Cardiac muscle cell (in vitro differentiated cells and primary cell): Measurements from ENCODE around the gene THBD. TPM values are rescaled to one million over a fixed set of nuclear protein-coding genes. Genes with fewer than 3 reads are reported as not detected.

Source experiments
- DNase-seq, 2 donors: peaks; one replicate each; pipeline versions ENCODE4 v3.0.0 to v3.0.0-alpha.2; 2010 to 2017; ENCODE audit warnings: low read depth in 1 of 2, low spot score in 1 of 2
- H3K27ac ChIP-seq: fragments of 200-600 bp; sonication (generic); 2 replicates; pipeline ENCODE4 v1.5.1; 2016
- H3K27me3 ChIP-seq: fragments of 200-600 bp; sonication (generic); 2 replicates; pipeline ENCODE4 v1.6.0; 2016; ENCODE audit warnings: control low read depth
- H3K36me3 ChIP-seq: fragments of 200-600 bp; sonication (generic); 2 replicates; pipeline ENCODE4 v1.5.1; 2016; ENCODE audit warnings: control low read depth
- H3K4me1 ChIP-seq: fragments of 200-600 bp; sonication (generic); 2 replicates; pipeline ENCODE4 v1.8.1; 2017; ENCODE audit warnings: low read depth, mild to moderate bottlenecking, mixed run types
- H3K4me3 ChIP-seq: fragments of 200-600 bp; sonication (generic); 2 replicates; pipeline ENCODE4 v1.5.1; 2016; ENCODE audit warnings: mild to moderate bottlenecking
- H3K9me3 ChIP-seq: fragments of 200-600 bp; sonication (generic); 2 replicates; pipeline ENCODE4 v1.5.1; 2017; ENCODE audit warnings: low read depth, mild to moderate bottlenecking, control low read depth
- CTCF ChIP-seq: IDR thresholded peaks from 2 replicates; pipeline ENCODE4 v1.5.1; 2012; ENCODE audit warnings: low read depth, mild to moderate bottlenecking, low read length
- polyA plus RNA-seq: library from polyadenylated mRNA; unstranded; fragments of >200 nt; fragmentation: Nextera tagmentation; extraction: Ambion mirVana; gene quantifications from 2 replicates; pipeline ENCODE4 v1.2.1, GENCODE V29; 2016
- total RNA-seq: library from RNA; depleted of rRNA; stranded (reverse); fragments of >200 nt; gene quantifications from 2 replicates; pipeline ENCODE4 v1.2.3, GENCODE V29; 2016

THBD gene
- total and polyA plus RNA-seq, 2 experiments from 2014 or later = 0.04 to 0.54 TPM

- TF ChIP-seq CTCF = peak; percentile 38
- H3K27ac ChIP-seq = no peak overlapping the region
- H3K4me3 ChIP-seq = no peak overlapping the region
- DNase-seq = peak in 1 of 2 donors; percentile 32
- no peaks in the 10 kb centered on the region for H3K27me3 ChIP-seq
- H3K36me3 ChIP-seq = no peaks in the 10 kb centered on the region
- H3K4me1 ChIP-seq = peaks cover 20% of the 10 kb centered on the region
- no peaks in the 10 kb centered on the region for H3K9me3 ChIP-seq
Observed at GRCh38 chr20:23079016-23079351, 29.5 kb upstream of the THBD start.

GRCh38 chr20:23078351-23079015 is 29.0 kb upstream of the THBD start:
- Histone ChIP-seq H3K4me1 (peaks cover 19% of the 10 kb centered on the region), H3K27ac (no peak overlapping the region), H3K36me3 (no peaks in the 10 kb centered on the region), H3K4me3 (no peak overlapping the region), H3K9me3 (no peaks in the 10 kb centered on the region), H3K27me3 (no peaks in the 10 kb centered on the region)
- no peak for TF ChIP-seq CTCF
- peak in 1 of 2 donors; percentile 78 for DNase-seq

- H3K9me3 ChIP-seq = no peaks in the 10 kb centered on the region
- TF ChIP-seq CTCF = no peak
- H3K27ac ChIP-seq = no peak overlapping the region
- peaks cover 9% of the 10 kb centered on the region for H3K4me1 ChIP-seq
- no peaks in the 10 kb centered on the region for H3K27me3 ChIP-seq
- H3K4me3 ChIP-seq = no peak overlapping the region
- no peaks in the 10 kb centered on the region for H3K36me3 ChIP-seq
- DNase-seq = no peak
Observed at GRCh38 chr20:23077277-23077676, 27.8 kb upstream of the THBD start.

GRCh38 chr20:23074052-23074451 is 24.6 kb upstream of the THBD start:
- Histone ChIP-seq H3K4me1 (peaks cover under 1% of the 10 kb centered on the region), H3K27ac (no peak overlapping the region), H3K36me3 (no peaks in the 10 kb centered on the region), H3K9me3 (no peaks in the 10 kb centered on the region), H3K4me3 (no peak overlapping the region), H3K27me3 (no peaks in the 10 kb centered on the region)
- TF ChIP-seq CTCF = no peak
- DNase-seq = no peak

- no peak for TF ChIP-seq CTCF
- no peaks in the 10 kb centered on the region for H3K4me1 ChIP-seq
- H3K27me3 ChIP-seq = no peaks in the 10 kb centered on the region
- no peak overlapping the region for H3K4me3 ChIP-seq
- no peak overlapping the region for H3K27ac ChIP-seq
- no peaks in the 10 kb centered on the region for H3K36me3 ChIP-seq
- H3K9me3 ChIP-seq = no peaks in the 10 kb centered on the region
- DNase-seq = no peak
Observed at GRCh38 chr20:23072892-23073586, 23.6 kb upstream of the THBD start.
